Measurements from ENCODE around the gene YES1. TPM values are rescaled to one million over a fixed set of nuclear protein-coding genes. Genes with fewer than 3 reads are reported as not detected.
A peak's percentile ranks its signal among the peaks of the same experiment; 100 is the strongest.

The YES1 gene
- total RNA-seq, 2 donors from 2014 or later: 62.8 to 78.8 TPM

DNA sequence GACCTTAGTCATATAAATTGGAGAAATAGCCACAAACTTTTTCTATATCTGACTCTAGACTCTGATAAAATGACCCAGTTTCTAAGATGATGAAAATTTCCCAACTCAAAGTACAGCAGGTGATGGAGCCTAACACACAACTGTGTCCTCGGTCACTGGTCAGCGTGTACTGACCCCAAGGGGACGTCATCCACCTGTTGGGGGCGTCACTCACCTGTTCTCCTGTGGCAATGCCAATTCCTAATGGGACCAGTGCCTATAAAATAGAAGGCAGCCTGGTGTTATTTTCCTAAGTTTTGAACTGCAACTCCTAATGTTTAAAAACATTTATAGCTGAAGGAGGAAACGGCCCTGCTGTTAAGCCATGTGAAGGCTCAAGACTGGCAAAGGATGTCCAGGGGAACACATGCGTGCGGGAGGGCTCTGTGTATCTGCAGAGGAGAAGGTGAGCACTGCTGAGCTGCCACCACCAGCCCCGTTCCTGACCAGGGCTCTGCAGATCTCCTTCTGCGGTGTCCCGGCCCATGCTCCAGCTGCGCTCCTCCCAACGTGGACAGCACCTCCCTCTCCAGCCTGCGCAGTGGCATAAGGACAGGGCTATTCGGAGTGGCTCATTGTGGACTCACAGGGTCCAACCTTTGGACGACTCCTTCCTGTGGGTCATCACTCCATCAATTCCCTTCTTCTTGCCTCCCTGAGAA is 133.4 kb downstream of the YES1 start:
- no peaks in the 10 kb centered on the region for H3K9me3 Mint-ChIP-seq
- no peaks in the 10 kb centered on the region for H3K9me3 ChIP-seq (ENCODE audit: control insufficient read depth, low read length)
- peaks cover 6% of the 10 kb centered on the region for H3K4me1 ChIP-seq (ENCODE audit: control insufficient read depth, insufficient read depth, low read length)
- no peak overlapping the region for H3K27ac ChIP-seq (ENCODE audit: low read depth, low read length)
- 93 to 94% methylated on average over 15 of the region's 15 CpGs for whole genome bisulfite sequencing, 2 experiments (ENCODE audit: insufficient coverage in 1 of 2, insufficient read length in 1 of 2)
- no peaks in the 10 kb centered on the region for H3K27me3 Mint-ChIP-seq (ENCODE audit: insufficient read depth)
- no peak overlapping the region for H3K4me3 Mint-ChIP-seq
- peaks cover 55% of the 10 kb centered on the region for H3K36me3 ChIP-seq (ENCODE audit: control insufficient read depth, insufficient read depth, low read length)
- H3K27ac Mint-ChIP-seq: no peak overlapping the region
- no peak for DNase-seq
- no peaks in the 10 kb centered on the region for H3K27me3 ChIP-seq (ENCODE audit: control insufficient read depth, insufficient read depth, low read length, poor library complexity, severe bottlenecking)
- no peak overlapping the region for H3K4me3 ChIP-seq (ENCODE audit: low read length)
- H3K36me3 Mint-ChIP-seq (ENCODE audit: low read depth): peaks cover 70% of the 10 kb centered on the region
- TF ChIP-seq, protein P1, sequence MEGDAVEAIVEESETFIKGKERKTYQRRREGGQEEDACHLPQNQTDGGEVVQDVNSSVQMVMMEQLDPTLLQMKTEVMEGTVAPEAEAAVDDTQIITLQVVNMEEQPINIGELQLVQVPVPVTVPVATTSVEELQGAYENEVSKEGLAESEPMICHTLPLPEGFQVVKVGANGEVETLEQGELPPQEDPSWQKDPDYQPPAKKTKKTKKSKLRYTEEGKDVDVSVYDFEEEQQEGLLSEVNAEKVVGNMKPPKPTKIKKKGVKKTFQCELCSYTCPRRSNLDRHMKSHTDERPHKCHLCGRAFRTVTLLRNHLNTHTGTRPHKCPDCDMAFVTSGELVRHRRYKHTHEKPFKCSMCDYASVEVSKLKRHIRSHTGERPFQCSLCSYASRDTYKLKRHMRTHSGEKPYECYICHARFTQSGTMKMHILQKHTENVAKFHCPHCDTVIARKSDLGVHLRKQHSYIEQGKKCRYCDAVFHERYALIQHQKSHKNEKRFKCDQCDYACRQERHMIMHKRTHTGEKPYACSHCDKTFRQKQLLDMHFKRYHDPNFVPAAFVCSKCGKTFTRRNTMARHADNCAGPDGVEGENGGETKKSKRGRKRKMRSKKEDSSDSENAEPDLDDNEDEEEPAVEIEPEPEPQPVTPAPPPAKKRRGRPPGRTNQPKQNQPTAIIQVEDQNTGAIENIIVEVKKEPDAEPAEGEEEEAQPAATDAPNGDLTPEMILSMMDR (conservative IDR thresholded peaks at IDR 0.05): peak; percentile 47
- H3K4me1 Mint-ChIP-seq: no peaks in the 10 kb centered on the region
- H3K9ac ChIP-seq (ENCODE audit: extremely low read depth, low read length, poor library complexity, severe bottlenecking): no peak overlapping the region

DNA sequence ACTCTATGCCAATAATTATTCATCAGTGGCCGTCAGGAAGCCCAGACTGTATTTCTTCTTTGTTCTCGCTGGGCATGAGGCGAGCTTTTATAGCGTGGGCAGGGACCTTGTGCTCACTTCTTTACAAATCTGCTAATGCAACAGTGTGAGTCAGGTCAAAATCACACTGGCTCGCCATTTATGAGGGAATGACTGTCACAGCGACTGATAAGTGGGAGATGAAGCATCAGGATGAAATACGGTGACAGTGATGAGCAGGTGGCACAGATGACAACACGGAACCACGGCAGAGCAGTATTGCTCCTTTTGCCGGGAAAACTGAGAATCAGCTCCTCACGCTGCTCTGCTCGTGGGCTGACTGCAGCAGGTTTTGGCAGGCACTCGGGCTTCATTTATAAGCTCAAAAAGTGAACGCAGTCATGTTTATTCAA is 134.1 kb downstream of the YES1 start:
- no peaks in the 10 kb centered on the region for H3K9me3 ChIP-seq (ENCODE audit: control insufficient read depth, low read length)
- Mint-ChIP-seq H3K9me3 (no peaks in the 10 kb centered on the region), H3K27me3 (ENCODE audit: insufficient read depth) (no peaks in the 10 kb centered on the region), H3K4me3 (no peak overlapping the region), H3K27ac (no peak overlapping the region), H3K4me1 (no peaks in the 10 kb centered on the region), H3K36me3 (ENCODE audit: low read depth) (peaks cover 65% of the 10 kb centered on the region)
- peaks cover 58% of the 10 kb centered on the region for H3K36me3 ChIP-seq (ENCODE audit: control insufficient read depth, insufficient read depth, low read length)
- WGBS, 2 experiments (ENCODE audit: insufficient coverage in 1 of 2, insufficient read length in 1 of 2): 93 to 94% methylated on average over 14 of the region's 14 CpGs
- DNase-seq: no peak
- no peak overlapping the region for H3K9ac ChIP-seq (ENCODE audit: extremely low read depth, low read length, poor library complexity, severe bottlenecking)
- no peaks in the 10 kb centered on the region for H3K27me3 ChIP-seq (ENCODE audit: control insufficient read depth, insufficient read depth, low read length, poor library complexity, severe bottlenecking)
- no peak overlapping the region for H3K4me3 ChIP-seq (ENCODE audit: low read length)
- peak overlapping the region; percentile 32 for H3K27ac ChIP-seq (ENCODE audit: low read depth, low read length)
- no peaks in the 10 kb centered on the region for H3K4me1 ChIP-seq (ENCODE audit: control insufficient read depth, insufficient read depth, low read length)
- TF ChIP-seq, protein P1 (conservative IDR thresholded peaks at IDR 0.05): no peak

DNA sequence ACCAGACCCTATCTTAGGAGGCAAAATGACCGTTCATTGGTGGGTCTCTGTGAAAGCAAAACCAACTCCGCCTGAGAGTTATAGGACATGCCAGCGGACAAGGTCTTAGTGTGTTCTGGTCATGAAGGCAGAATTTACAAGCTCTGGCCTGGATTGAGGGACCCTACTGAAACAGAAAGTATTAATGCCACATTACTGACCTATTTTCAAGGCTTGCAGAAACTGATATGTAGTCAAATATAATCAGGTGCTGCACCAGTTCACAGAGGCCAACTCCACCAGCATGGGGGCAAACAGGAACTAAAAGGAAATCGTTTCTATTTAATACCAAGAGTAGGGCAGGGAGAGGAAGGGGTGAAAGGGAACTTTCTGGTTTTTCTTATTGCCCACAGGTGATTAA is 134.9 kb downstream of the YES1 start:
- Histone ChIP-seq H3K9ac (ENCODE audit: extremely low read depth, low read length, poor library complexity, severe bottlenecking) (no peak overlapping the region), H3K36me3 (ENCODE audit: control insufficient read depth, insufficient read depth, low read length) (peaks cover 63% of the 10 kb centered on the region), H3K4me3 (ENCODE audit: low read length) (no peak overlapping the region), H3K27me3 (ENCODE audit: control insufficient read depth, insufficient read depth, low read length, poor library complexity, severe bottlenecking) (no peaks in the 10 kb centered on the region), H3K27ac (ENCODE audit: low read depth, low read length) (no peak overlapping the region), H3K4me1 (ENCODE audit: control insufficient read depth, insufficient read depth, low read length) (no peaks in the 10 kb centered on the region), H3K9me3 (ENCODE audit: control insufficient read depth, low read length) (no peaks in the 10 kb centered on the region)
- H3K36me3 Mint-ChIP-seq (ENCODE audit: low read depth): peaks cover 68% of the 10 kb centered on the region
- no peak overlapping the region for H3K4me3 Mint-ChIP-seq
- WGBS, 2 experiments (ENCODE audit: insufficient coverage in 1 of 2, insufficient read length in 1 of 2): 94 to 97% methylated on average over 4 of the region's 4 CpGs
- TF ChIP-seq, protein P1 (conservative IDR thresholded peaks at IDR 0.05): no peak
- no peaks in the 10 kb centered on the region for H3K4me1 Mint-ChIP-seq
- DNase-seq: peak; percentile 8
- no peaks in the 10 kb centered on the region for H3K9me3 Mint-ChIP-seq
- H3K27ac Mint-ChIP-seq: no peak overlapping the region
- H3K27me3 Mint-ChIP-seq (ENCODE audit: insufficient read depth): no peaks in the 10 kb centered on the region

Data from endodermal cell (in vitro differentiated cells).